Duodenal mucosa (tissue), 2 donors: Measurements from ENCODE around the gene TAF9B.
"Not testable (repeated sequence)": the region's sequence is repeated elsewhere in the genome, so short reads cannot be mapped to it uniquely, and the experiment has no call there.

Source experiments
- H3K27ac ChIP-seq: one replicate; pipeline ENCODE4 v1.7.0; 2013; ENCODE audit warnings: low read depth, low read length
- H3K27me3 ChIP-seq, 2 donors: one replicate each; pipeline ENCODE4 v1.7.0; 2013; ENCODE audit warnings: low read length in 2 of 2, control low read depth in 1 of 2; ENCODE audit not compliant: insufficient read depth in 2 of 2, control insufficient read depth in 1 of 2
- H3K36me3 ChIP-seq, 2 donors: one replicate each; pipeline ENCODE4 v1.7.0; 2013; ENCODE audit warnings: low read length in 2 of 2, control low read depth in 1 of 2; ENCODE audit not compliant: insufficient read depth in 2 of 2, control insufficient read depth in 1 of 2
- H3K4me1 ChIP-seq, 2 donors: one replicate each; pipeline ENCODE4 v1.7.0; 2013; ENCODE audit warnings: low read length in 2 of 2, control low read depth in 1 of 2; ENCODE audit not compliant: insufficient read depth in 2 of 2, control insufficient read depth in 1 of 2
- H3K4me3 ChIP-seq, 2 donors: one replicate each; pipeline ENCODE4 v1.7.0; 2013; ENCODE audit warnings: low read length in 2 of 2, low read depth in 1 of 2
- H3K9ac ChIP-seq, 2 donors: one replicate each; pipeline ENCODE4 v1.7.0; 2013; ENCODE audit warnings: low read length in 2 of 2, low read depth in 1 of 2
- H3K9me3 ChIP-seq, 2 donors: one replicate each; pipeline ENCODE4 v1.7.0; 2013; ENCODE audit warnings: low read length in 2 of 2, control low read depth in 1 of 2; ENCODE audit not compliant: control insufficient read depth in 1 of 2

Gene TAF9B

GRCh38 chrX:78140206-78140605, 756 bp upstream of the TAF9B start:
- Histone ChIP-seq H3K4me1 (no peaks in the 10 kb centered on the region), H3K36me3 (no peaks in the 10 kb centered on the region), H3K4me3 (peak overlapping the region in 1 of 2 donors; percentile 74), H3K27ac (no peak overlapping the region), H3K9ac (no peak overlapping the region), H3K27me3 (no peaks in the 10 kb centered on the region), H3K9me3 (no peaks in the 10 kb centered on the region)

DNA sequence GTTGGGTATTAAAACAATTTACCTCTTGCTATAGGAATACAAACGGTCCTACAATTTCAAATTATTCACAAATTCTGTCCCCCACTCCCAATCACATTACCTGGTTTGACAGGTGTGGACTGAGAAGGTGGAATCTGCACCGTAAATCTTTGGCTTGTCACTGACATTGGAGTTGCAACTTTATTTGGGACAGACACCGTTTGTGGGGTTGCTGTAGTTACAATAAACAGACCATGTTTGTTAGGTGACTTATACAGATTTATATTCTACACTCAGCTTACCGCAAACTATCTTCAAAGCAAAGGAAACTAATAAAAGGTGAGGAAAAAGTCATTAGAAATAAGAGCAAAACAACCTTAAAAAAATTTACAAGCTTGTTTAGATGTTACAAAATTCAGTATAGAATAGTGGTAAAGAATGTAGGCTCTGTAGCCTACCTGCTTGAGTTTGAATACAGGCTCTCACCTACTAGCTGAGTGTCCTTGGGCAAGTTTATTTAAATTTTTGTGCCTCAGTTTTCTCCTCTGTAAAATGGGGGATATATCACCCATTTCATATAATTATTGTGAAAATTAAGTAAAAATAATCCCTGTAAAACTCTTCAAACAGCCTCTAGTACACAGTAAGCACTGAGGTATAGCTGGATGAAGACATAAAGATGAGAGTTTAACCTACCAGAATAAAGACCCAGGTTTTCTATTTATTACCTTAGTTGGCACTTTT, 6.1 kb downstream of the TAF9B start:
- H3K9me3 ChIP-seq: no peaks in the 10 kb centered on the region
- H3K9ac ChIP-seq: no peak overlapping the region
- peaks cover 0 to 8% of the 10 kb centered on the region in 2 donors for H3K36me3 ChIP-seq
- H3K27ac ChIP-seq: no peak overlapping the region
- H3K27me3 ChIP-seq: no peaks in the 10 kb centered on the region
- H3K4me3 ChIP-seq: no peak overlapping the region
- H3K4me1 ChIP-seq: no peaks in the 10 kb centered on the region

GRCh38 chrX:78131117-78131516, 8.3 kb downstream of the TAF9B start:
- Histone ChIP-seq H3K4me3 (no peak overlapping the region), H3K27me3 (no peaks in the 10 kb centered on the region), H3K36me3 (peaks cover 9 to 25% of the 10 kb centered on the region in 2 donors), H3K9ac (no peak overlapping the region), H3K4me1 (no peaks in the 10 kb centered on the region), H3K9me3 (no peaks in the 10 kb centered on the region), H3K27ac (no peak overlapping the region)

DNA sequence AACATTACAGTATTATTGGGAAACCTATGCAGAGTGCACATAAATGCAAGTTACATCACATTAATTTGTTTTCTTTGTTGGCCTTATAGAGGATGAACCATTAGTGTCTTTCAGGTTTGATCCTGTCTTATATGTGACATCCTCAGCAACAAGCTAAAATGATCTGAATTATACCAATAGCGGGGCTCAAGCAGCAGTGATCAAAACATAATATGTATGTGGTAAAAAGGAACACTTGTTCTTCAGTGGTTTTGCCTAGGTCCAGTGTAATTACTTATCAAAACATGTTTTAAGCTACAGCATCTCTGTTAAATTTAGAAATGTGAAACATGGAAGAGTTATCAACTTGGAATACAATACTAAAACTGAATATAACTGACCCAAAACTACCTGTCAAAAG, 9.1 kb downstream of the TAF9B start:
- Histone ChIP-seq H3K27me3 (no peaks in the 10 kb centered on the region), H3K9me3 (no peaks in the 10 kb centered on the region), H3K4me1 (no peaks in the 10 kb centered on the region), H3K36me3 (peaks cover 12 to 33% of the 10 kb centered on the region in 2 donors), H3K4me3 (no peak overlapping the region), H3K9ac (no peak overlapping the region), H3K27ac (no peak overlapping the region)

GRCh38 chrX:78129714-78130113, 9.7 kb downstream of the TAF9B start:
- Histone ChIP-seq H3K4me1 (no peaks in the 10 kb centered on the region), H3K9ac (no peak overlapping the region), H3K27ac (no peak overlapping the region), H3K27me3 (no peaks in the 10 kb centered on the region), H3K9me3 (no peaks in the 10 kb centered on the region), H3K36me3 (peaks cover 12 to 39% of the 10 kb centered on the region in 2 donors), H3K4me3 (no peak overlapping the region)

- H3K9me3 ChIP-seq, H3K4me1 ChIP-seq, H3K9ac ChIP-seq, H3K4me3 ChIP-seq, H3K27me3 ChIP-seq, H3K27ac ChIP-seq: not testable (repeated sequence)
- H3K36me3 ChIP-seq: peaks cover 26 to 71% of the 10 kb centered on the region in 2 donors
Observed at GRCh38 chrX:78125781-78126180, 13.7 kb downstream of the TAF9B start.

DNA sequence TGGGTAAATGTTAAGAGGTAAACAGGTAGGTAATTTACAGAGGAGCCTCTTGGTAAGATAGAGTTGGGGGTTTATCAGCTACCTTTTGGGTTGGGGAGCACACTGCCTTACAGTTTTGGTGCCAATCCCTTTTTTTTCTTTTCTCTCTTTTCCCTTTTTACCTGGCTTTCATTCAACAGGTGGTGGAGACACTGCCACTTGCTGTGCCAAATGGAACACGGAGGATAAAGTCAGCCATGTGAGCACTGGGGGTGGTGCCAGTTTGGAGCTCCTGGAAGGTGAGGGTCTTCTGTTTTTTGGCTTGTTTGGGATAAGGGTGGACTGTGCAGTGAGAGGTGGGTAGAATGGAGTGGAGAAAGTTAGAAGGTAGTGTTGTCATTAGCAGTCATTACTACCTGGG, 14.3 kb downstream of the TAF9B start:
- no peak overlapping the region for H3K27ac ChIP-seq
- no peak overlapping the region for H3K9ac ChIP-seq
- no peaks in the 10 kb centered on the region for H3K4me1 ChIP-seq
- peaks cover 26 to 70% of the 10 kb centered on the region in 2 donors for H3K36me3 ChIP-seq
- H3K27me3 ChIP-seq: no peaks in the 10 kb centered on the region
- H3K4me3 ChIP-seq: no peak overlapping the region
- H3K9me3 ChIP-seq: no peaks in the 10 kb centered on the region

DNA sequence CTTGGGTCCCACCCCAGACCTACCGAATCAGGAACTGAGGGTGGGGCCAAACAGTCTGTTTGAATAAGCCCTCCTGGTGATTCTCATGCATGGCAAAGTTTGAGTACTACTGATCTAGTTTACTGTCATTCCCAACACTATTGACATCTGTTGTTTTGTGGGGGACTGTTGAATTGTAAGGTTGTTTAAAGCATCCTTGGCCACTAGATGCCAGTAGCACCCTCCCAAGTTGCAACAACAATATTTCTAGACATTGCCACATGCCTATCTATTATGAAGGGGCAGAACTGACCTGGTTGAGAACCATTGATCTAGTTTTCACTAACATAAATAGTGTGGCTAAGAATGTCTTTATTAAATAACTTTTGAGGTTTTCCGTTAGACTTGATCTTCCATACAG, 15.1 kb downstream of the TAF9B start:
- H3K9ac ChIP-seq: no peak overlapping the region
- no peaks in the 10 kb centered on the region for H3K9me3 ChIP-seq
- no peaks in the 10 kb centered on the region for H3K4me1 ChIP-seq
- no peak overlapping the region for H3K4me3 ChIP-seq
- H3K36me3 ChIP-seq: peaks cover 26 to 73% of the 10 kb centered on the region in 2 donors
- H3K27me3 ChIP-seq: no peaks in the 10 kb centered on the region
- no peak overlapping the region for H3K27ac ChIP-seq

DNA sequence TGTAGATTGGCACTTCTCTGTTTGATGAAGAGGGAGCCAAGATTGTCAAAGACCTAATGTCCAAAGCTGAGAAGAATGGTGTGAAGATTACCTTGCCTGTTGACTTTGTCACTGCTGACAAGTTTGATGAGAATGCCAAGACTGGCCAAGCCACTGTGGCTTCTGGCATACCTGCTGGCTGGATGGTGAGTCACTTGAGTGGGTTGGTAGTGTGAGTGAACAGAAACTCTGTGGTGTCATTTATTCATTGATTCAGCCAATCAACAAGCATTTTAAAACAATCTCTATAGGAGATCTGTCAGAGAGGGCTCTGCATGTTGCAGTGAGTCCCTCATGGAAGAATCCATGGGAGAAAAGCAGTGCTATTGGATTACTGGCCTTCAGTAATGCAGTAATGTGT, 16.3 kb downstream of the TAF9B start:
- no peak overlapping the region for H3K4me3 ChIP-seq
- H3K27ac ChIP-seq: no peak overlapping the region
- H3K4me1 ChIP-seq: no peaks in the 10 kb centered on the region
- no peak overlapping the region for H3K9ac ChIP-seq
- H3K9me3 ChIP-seq: no peaks in the 10 kb centered on the region
- H3K27me3 ChIP-seq: no peaks in the 10 kb centered on the region
- H3K36me3 ChIP-seq: peaks cover 31 to 81% of the 10 kb centered on the region in 2 donors

DNA sequence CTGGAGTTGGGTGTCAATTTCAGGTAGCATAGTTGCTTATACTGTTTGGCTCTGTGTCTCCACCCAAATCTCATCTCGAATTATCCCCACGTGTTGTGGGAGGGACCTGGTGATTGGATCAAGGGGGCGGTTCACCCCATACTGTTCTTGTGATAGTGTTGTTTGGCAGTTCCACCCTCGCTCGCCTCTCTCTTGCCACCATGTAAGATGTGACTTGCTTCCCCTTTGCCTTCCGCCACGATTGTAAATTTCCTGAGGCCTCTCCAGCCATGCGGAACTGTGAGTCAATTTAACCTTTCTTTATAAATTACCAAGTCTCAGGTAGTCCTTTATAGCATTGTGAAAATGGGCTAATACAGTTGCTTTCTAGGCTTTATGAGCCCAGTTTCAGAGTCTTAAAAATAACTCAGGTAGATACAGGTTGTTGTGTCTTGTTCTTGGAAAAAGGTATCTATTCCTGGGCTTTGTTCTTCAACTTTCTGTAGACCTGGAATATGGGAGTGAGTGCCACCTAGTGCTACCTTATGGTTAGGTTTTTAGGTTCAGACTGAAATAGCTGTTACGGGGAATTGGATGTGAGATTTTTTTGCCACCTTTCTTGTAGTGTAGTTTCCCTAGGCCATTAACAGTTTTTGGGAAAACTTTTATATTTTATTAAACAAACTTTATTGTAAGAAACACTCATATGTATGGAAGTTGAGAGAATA, 19.8 kb downstream of the TAF9B start:
- Histone ChIP-seq H3K27ac (no peak overlapping the region), H3K9me3 (no peaks in the 10 kb centered on the region), H3K27me3 (no peaks in the 10 kb centered on the region), H3K9ac (no peak overlapping the region), H3K4me1 (no peaks in the 10 kb centered on the region), H3K4me3 (no peak overlapping the region), H3K36me3 (peaks cover 39 to 82% of the 10 kb centered on the region in 2 donors)
